Left kidney (tissue), 2 donors: ENCODE measurements around the gene SH3TC2. TPM values are rescaled to one million over a fixed set of nuclear protein-coding genes. Genes with fewer than 3 reads are reported as not detected.

Experiments
- DNase-seq: peaks from one replicate; pipeline ENCODE4 v3.0.0-alpha.2; 2013
- polyA plus RNA-seq: library from polyadenylated mRNA; unstranded; fragments of 120-200 nt; gene quantifications from one replicate; pipeline ENCODE4 v1.2.1, GENCODE V29; 2013; ENCODE audit not compliant: insufficient read length

Gene SH3TC2
- polyA plus RNA-seq, 1 donor: 0.96 TPM

GRCh38 chr5:149030392-149030791 lies 32.5 kb downstream of the SH3TC2 start:
- no peak for DNase-seq

- DNase-seq: no peak
These were observed 33.9 kb downstream of the SH3TC2 start for GRCh38 chr5:149028984-149029383.

GRCh38 chr5:149028161-149028560 lies 34.7 kb downstream of the SH3TC2 start:
- DNase-seq: no peak

- no peak for DNase-seq
These were observed 35.2 kb downstream of the SH3TC2 start for GRCh38 chr5:149027636-149028035.

GRCh38 chr5:149024943-149025342 lies 37.9 kb downstream of the SH3TC2 start:
- DNase-seq: no peak

GRCh38 chr5:149024477-149024876 lies 38.4 kb downstream of the SH3TC2 start:
- DNase-seq: no peak

GRCh38 chr5:149022200-149022599 lies 40.7 kb downstream of the SH3TC2 start:
- DNase-seq: no peak

GRCh38 chr5:149019679-149020078 lies 43.2 kb downstream of the SH3TC2 start:
- no peak for DNase-seq

- no peak for DNase-seq
These were observed 43.9 kb downstream of the SH3TC2 start for GRCh38 chr5:149018909-149019443.

GRCh38 chr5:149017636-149018035 lies 45.2 kb downstream of the SH3TC2 start:
- no peak for DNase-seq

- DNase-seq: no peak
These were observed 47.3 kb downstream of the SH3TC2 start for GRCh38 chr5:149015561-149015960.

- DNase-seq: no peak
These were observed 47.7 kb downstream of the SH3TC2 start for GRCh38 chr5:149015126-149015525.

- DNase-seq: no peak
These were observed 48.3 kb downstream of the SH3TC2 start for GRCh38 chr5:149014571-149015031.

GRCh38 chr5:149013796-149014195 lies 49.1 kb downstream of the SH3TC2 start:
- DNase-seq: no peak

- no peak for DNase-seq
These were observed 50.5 kb downstream of the SH3TC2 start for GRCh38 chr5:149012350-149012749.

GRCh38 chr5:149011728-149012127 lies 51.1 kb downstream of the SH3TC2 start:
- no peak for DNase-seq

GRCh38 chr5:149011084-149011483 lies 51.8 kb downstream of the SH3TC2 start:
- no peak for DNase-seq

GRCh38 chr5:149007174-149007573 lies 55.7 kb downstream of the SH3TC2 start:
- no peak for DNase-seq

GRCh38 chr5:149006426-149006825 lies 56.4 kb downstream of the SH3TC2 start:
- no peak for DNase-seq

GRCh38 chr5:149005077-149005892 lies 57.6 kb downstream of the SH3TC2 start:
- no peak for DNase-seq

- DNase-seq: no peak
These were observed 58.3 kb downstream of the SH3TC2 start for GRCh38 chr5:149004559-149004958.

GRCh38 chr5:149002761-149003689 lies 59.8 kb downstream of the SH3TC2 start:
- no peak for DNase-seq

- DNase-seq: peak; percentile 53
These were observed 60.8 kb downstream of the SH3TC2 start for GRCh38 chr5:149002053-149002452.
